CD1c-positive myeloid dendritic cell (primary cell): Measurements from ENCODE around the gene NRG3.
"Not testable (repeated sequence)": the region's sequence is repeated elsewhere in the genome, so short reads cannot be mapped to it uniquely, and the experiment has no call there.

Source experiments
- DNase-seq: peaks from one replicate; pipeline ENCODE4 v3.0.0-alpha.2; 2016; ENCODE audit errors: extremely low spot score

Gene NRG3

GRCh38 chr10:82981137-82981723, 1106.2 kb downstream of the NRG3 start:
- no peak for DNase-seq

GRCh38 chr10:82982110-82982608, 1107.2 kb downstream of the NRG3 start:
- no peak for DNase-seq

GRCh38 chr10:82986216-82986615, 1111.2 kb downstream of the NRG3 start:
- DNase-seq, result no peak

- DNase-seq, result not testable (repeated sequence)
These were observed 1131.5 kb downstream of the NRG3 start for GRCh38 chr10:83006479-83006878.

GRCh38 chr10:83007510-83007909, 1132.5 kb downstream of the NRG3 start:
- DNase-seq, result no peak

- DNase-seq, result no peak
These were observed 1137.9 kb downstream of the NRG3 start for GRCh38 chr10:83012866-83013265.

GRCh38 chr10:83017076-83017867, 1142.3 kb downstream of the NRG3 start:
- no peak for DNase-seq

GRCh38 chr10:83023662-83024061, 1148.7 kb downstream of the NRG3 start:
- no peak for DNase-seq
